IMR-90 (cell line): Measurements from ENCODE around the gene LRRC61. TPM values are rescaled to one million over a fixed set of nuclear protein-coding genes. Genes with fewer than 3 reads are reported as not detected.

Experiments
- ATAC-seq: fragments of 200-7000 bp; cut with Tn5 transposase; 2 replicates; pipeline ENCODE4 v1.9.1; 2020; ENCODE audit warnings: low read depth, mild to moderate bottlenecking, moderate library complexity
- BruUV-seq: library from RNA; stranded (reverse); fragments of 400-500 nt; replicated peaks from 2 replicates; lab custom pipeline; 2021; lab: Mats Ljungman, UMichigan
- CTCF ChIA-PET: fragments of 300-600 bp; formaldehyde crosslinking; extraction: SDS; loops from one replicate; lab custom pipeline; 2021; ENCODE audit warnings: antibody characterized with exemption; lab: Yijun Ruan, JAX
- POLR2A ChIA-PET: fragments of 300-600 bp; sonication (Branson Sonifier 250); formaldehyde crosslinking; loops from one replicate; lab custom pipeline; 2022; ENCODE audit warnings: antibody characterized with exemption; ENCODE audit not compliant: unreplicated experiment; lab: Charles Lee
- DNase-seq: peaks from one replicate; pipeline ENCODE4 v3.0.0; 2013
- H2AFZ ChIP-seq: replicated peaks from 2 replicates; pipeline ENCODE3; 2013; ENCODE audit warnings: low read length, mild to moderate bottlenecking; ENCODE audit not compliant: poor library complexity
- H2AK5ac ChIP-seq: 2 replicates; pipeline ENCODE4 v1.6.1; 2013; ENCODE audit warnings: low read depth, low read length, inconsistent platforms
- H2AK9ac ChIP-seq: replicated peaks from 2 replicates; pipeline ENCODE3; 2013; ENCODE audit warnings: mild to moderate bottlenecking, low read depth, low read length, moderate library complexity; ENCODE audit not compliant: poor library complexity
- H2BK120ac ChIP-seq: 2 replicates; pipeline ENCODE4 v1.6.1; 2013; ENCODE audit warnings: low read depth, low read length, inconsistent platforms
- H2BK15ac ChIP-seq: 3 replicates; pipeline ENCODE4 v1.6.1; 2013; ENCODE audit warnings: low read depth, low read length, inconsistent platforms
- H2BK20ac ChIP-seq: 2 replicates; pipeline ENCODE4 v1.6.1; 2013; ENCODE audit warnings: low read depth, mild to moderate bottlenecking, inconsistent platforms, low read length, moderate library complexity
- H2BK5ac ChIP-seq: 2 replicates; pipeline ENCODE4 v1.6.1; 2013; ENCODE audit warnings: mild to moderate bottlenecking, low read depth, low read length, inconsistent platforms; ENCODE audit not compliant: poor library complexity, severe bottlenecking
- H3K14ac ChIP-seq: replicated peaks from 2 replicates; pipeline ENCODE4 v1.6.1; 2013; ENCODE audit warnings: low read depth, low read length, inconsistent platforms
- H3K18ac ChIP-seq: 2 replicates; pipeline ENCODE4 v1.6.1; 2013; ENCODE audit warnings: low read depth, low read length, control low read depth
- H3K23ac ChIP-seq: 2 replicates; pipeline ENCODE4 v1.6.1; 2013; ENCODE audit warnings: low read depth, low read length, inconsistent platforms
- H3K27ac ChIP-seq: 2 replicates; pipeline ENCODE4 v1.5.1; 2013; ENCODE audit warnings: mild to moderate bottlenecking, control low read depth, low read length; ENCODE audit not compliant: insufficient read depth
- H3K27me3 ChIP-seq: 2 replicates; pipeline ENCODE4 v1.6.1; 2013; ENCODE audit warnings: low read length; ENCODE audit not compliant: control insufficient read depth, insufficient read depth
- H3K36me3 ChIP-seq: 2 replicates; pipeline ENCODE4 v1.6.1; 2013; ENCODE audit warnings: low read length, mixed read lengths; ENCODE audit not compliant: control insufficient read depth, insufficient read depth
- H3K4ac ChIP-seq: 2 replicates; pipeline ENCODE4 v1.6.1; 2013; ENCODE audit warnings: low read depth, low read length, inconsistent platforms
- H3K4me1 ChIP-seq: 2 replicates; pipeline ENCODE4 v1.6.1; 2013; ENCODE audit warnings: low read length, mixed read lengths; ENCODE audit not compliant: control insufficient read depth, insufficient read depth
- H3K4me2 ChIP-seq: 2 replicates; pipeline ENCODE4 v1.6.1; 2013; ENCODE audit warnings: low read depth, mild to moderate bottlenecking, control low read depth, low read length, moderate library complexity
- H3K4me3 ChIP-seq: 2 replicates; pipeline ENCODE4 v1.5.1; 2013; ENCODE audit warnings: low read depth, mild to moderate bottlenecking, control low read depth, low read length, moderate library complexity; ENCODE audit not compliant: insufficient read depth
- H3K56ac ChIP-seq: 2 replicates; pipeline ENCODE4 v1.6.1; 2013; ENCODE audit warnings: low read length, inconsistent platforms; ENCODE audit not compliant: insufficient read depth; ENCODE audit errors: extremely low read depth
- H3K79me1 ChIP-seq, 2 experiments: 2 replicates each; pipeline ENCODE4 v1.6.1; 2013; ENCODE audit warnings: low read length in 2 of 2, inconsistent platforms in 1 of 2, low read depth in 1 of 2
- H3K9ac ChIP-seq: 2 replicates; pipeline ENCODE4 v1.6.1; 2013; ENCODE audit warnings: low read depth, low read length, control low read depth
- H3K9me1 ChIP-seq: 2 replicates; pipeline ENCODE4 v1.6.1; 2013; ENCODE audit warnings: low read length, inconsistent platforms; ENCODE audit not compliant: insufficient read depth
- H3K9me3 ChIP-seq: 2 replicates; pipeline ENCODE4 v1.6.1; 2013; ENCODE audit warnings: low read length; ENCODE audit not compliant: control insufficient read depth, insufficient read depth
- H4K20me1 ChIP-seq: 2 replicates; pipeline ENCODE4 v1.6.1; 2013; ENCODE audit warnings: low read length, inconsistent platforms; ENCODE audit not compliant: insufficient read depth
- H4K5ac ChIP-seq: 2 replicates; pipeline ENCODE4 v1.6.1; 2013; ENCODE audit warnings: mild to moderate bottlenecking, low read depth, low read length, control low read depth
- H4K8ac ChIP-seq, 2 experiments: 2 replicates each; pipeline ENCODE4 v1.6.1; 2013; ENCODE audit warnings: low read depth in 2 of 2, low read length in 2 of 2, control low read depth in 1 of 2, inconsistent platforms in 1 of 2
- H4K91ac ChIP-seq: 2 replicates; pipeline ENCODE4 v1.6.1; 2013; ENCODE audit warnings: low read depth, low read length, inconsistent platforms; ENCODE audit not compliant: insufficient read depth
- CHD1 ChIP-seq: IDR thresholded peaks from 2 replicates; pipeline ENCODE4 v1.6.1; 2012; ENCODE audit warnings: low read depth, low read length, improper control_type of control experiment
- MAZ ChIP-seq: IDR thresholded peaks from 2 replicates; pipeline ENCODE4 v1.6.1; 2012; ENCODE audit warnings: low read depth, mild to moderate bottlenecking, low read length, improper control_type of control experiment, moderate library complexity, borderline replicate concordance
- MXI1 ChIP-seq: IDR thresholded peaks from 2 replicates; pipeline ENCODE4 v1.6.1; 2012; ENCODE audit warnings: low read depth, mild to moderate bottlenecking, low read length, moderate library complexity, borderline replicate concordance
- POLR2A ChIP-seq: IDR thresholded peaks from 2 replicates; pipeline ENCODE4 v1.6.1; 2012; ENCODE audit warnings: mild to moderate bottlenecking, low read depth, low read length
- RAD21 ChIP-seq: IDR thresholded peaks from 2 replicates; pipeline ENCODE4 v1.6.1; 2012; ENCODE audit warnings: low read length, improper control_type of control experiment
- RCOR1 ChIP-seq: IDR thresholded peaks from 2 replicates; pipeline ENCODE4 v1.6.1; 2012; ENCODE audit warnings: mild to moderate bottlenecking, low read length, improper control_type of control experiment; ENCODE audit not compliant: insufficient replicate concordance
- SMC3 ChIP-seq: fragments of 150-350 bp; IDR thresholded peaks from 2 replicates; pipeline ENCODE4 v1.6.1; 2016; ENCODE audit warnings: low read depth, mild to moderate bottlenecking, antibody characterized with exemption, low read length, moderate library complexity
- WGBS, 2 experiments: methylation state at CpG; one replicate each; pipeline versions ENCODE4 v1.1.5 to v1.1.7; 2013; ENCODE audit warnings: missing lambda C conversion rate in 2 of 2; ENCODE audit not compliant: insufficient read length in 1 of 2; ENCODE audit errors: extremely low coverage in 2 of 2; 5-methylcytosine and 5-hydroxymethylcytosine counted together
- dilution Hi-C: fragments of 300-500 bp; cut with HindIII; formaldehyde crosslinking; loops from one replicate; pipeline ENCODE4 v1.14.3; 2018; ENCODE audit warnings: low sequenced_read_pairs; ENCODE audit not compliant: unreplicated experiment
- in situ Hi-C: fragments of 300-500 bp; cut with MboI; formaldehyde crosslinking; loops from 3 replicates; pipeline ENCODE4 v1.14.3; 2019; ENCODE audit warnings: low sequenced_read_pairs, inconsistent platforms, mixed read lengths
- intact Hi-C: fragments of 100-400 bp; cut with micrococcal nuclease; formaldehyde crosslinking; loops from 2 replicates; pipeline ENCODE4 v1.10.0; 2022
- polyA plus RNA-seq, 3 experiments: library from polyadenylated mRNA; depleted of rRNA; stranded (reverse); fragments of >200 nt; gene quantifications; 2 replicates each; pipeline ENCODE4 v1.2.3, GENCODE V29; 2012; ENCODE audit warnings: low replicate concordance in 1 of 3
- total RNA-seq: library from RNA; depleted of rRNA; stranded (reverse); fragments of >200 nt; gene quantifications from 2 replicates; pipeline ENCODE4 v1.2.3, GENCODE V29; 2012
- TF ChIP-seq, protein P1 (sequence below): fragments of 150-350 bp; IDR thresholded peaks from 2 replicates; pipeline ENCODE4 v1.6.1; 2016; ENCODE audit warnings: low read depth, mild to moderate bottlenecking, low read length, moderate library complexity, borderline replicate concordance
- TF ChIP-seq, protein P2 (sequence below): fragments of 150-350 bp; IDR thresholded peaks from 2 replicates; pipeline ENCODE4 v1.6.1; 2017; ENCODE audit warnings: mild to moderate bottlenecking, antibody characterized with exemption, low read length, low read depth

LRRC61 gene
- total and polyA plus RNA-seq, 2 of the 4 experiments (the other 2 are of a cell fraction): 0.07 TPM; not detected in 1

- no peak overlapping the region; the same call in 1 of the 2 replicates for H4K5ac ChIP-seq
- H3K9ac ChIP-seq: no peak overlapping the region
- peaks cover 13% of the 10 kb centered on the region for H3K4me1 ChIP-seq
- no peak for ATAC-seq
- H2AK5ac ChIP-seq: peak overlapping the region; percentile 54; the same call in 1 of the 2 replicates
- H2BK20ac ChIP-seq: peak overlapping the region; percentile 74; the same call in 1 of the 2 replicates
- no peaks in the 10 kb centered on the region for H4K20me1 ChIP-seq
- no peak overlapping the region for H3K4me2 ChIP-seq
- H4K91ac ChIP-seq: peak overlapping the region; percentile 85
- intact Hi-C loops: no loop called here
- dilution Hi-C loops: no loop called here
- H4K8ac ChIP-seq: no peak overlapping the region
- no peak overlapping the region for H2BK5ac ChIP-seq
- H2AFZ ChIP-seq: no peak overlapping the region
- no peaks in the 10 kb centered on the region for H3K9me3 ChIP-seq
- no peak overlapping the region for H3K14ac ChIP-seq
- H3K23ac ChIP-seq: no peak overlapping the region
- no peak overlapping the region for H2AK9ac ChIP-seq
- no peaks in the 10 kb centered on the region for H3K36me3 ChIP-seq
- peak overlapping the region; percentile 16; the same call in 1 of the 3 replicates for H2BK15ac ChIP-seq
- H3K18ac ChIP-seq: peak overlapping the region; percentile 9; the same call in 1 of the 2 replicates
- H3K27ac ChIP-seq: peak overlapping the region; percentile 14; the same call in 1 of the 2 replicates
- no peak overlapping the region for H3K4me3 ChIP-seq
- no peaks in the 10 kb centered on the region for H3K27me3 ChIP-seq
- in situ Hi-C loops: no loop called here
- TF ChIP-seq RAD21 (no peak), SMC3 (no peak), CHD1 (no peak), POLR2A (no peak), MAZ (no peak), RCOR1 (no peak), MXI1 (no peak)
- TF ChIP-seq, protein P1, sequence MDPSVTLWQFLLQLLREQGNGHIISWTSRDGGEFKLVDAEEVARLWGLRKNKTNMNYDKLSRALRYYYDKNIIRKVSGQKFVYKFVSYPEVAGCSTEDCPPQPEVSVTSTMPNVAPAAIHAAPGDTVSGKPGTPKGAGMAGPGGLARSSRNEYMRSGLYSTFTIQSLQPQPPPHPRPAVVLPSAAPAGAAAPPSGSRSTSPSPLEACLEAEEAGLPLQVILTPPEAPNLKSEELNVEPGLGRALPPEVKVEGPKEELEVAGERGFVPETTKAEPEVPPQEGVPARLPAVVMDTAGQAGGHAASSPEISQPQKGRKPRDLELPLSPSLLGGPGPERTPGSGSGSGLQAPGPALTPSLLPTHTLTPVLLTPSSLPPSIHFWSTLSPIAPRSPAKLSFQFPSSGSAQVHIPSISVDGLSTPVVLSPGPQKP: no peak
- TF ChIP-seq, protein P2, sequence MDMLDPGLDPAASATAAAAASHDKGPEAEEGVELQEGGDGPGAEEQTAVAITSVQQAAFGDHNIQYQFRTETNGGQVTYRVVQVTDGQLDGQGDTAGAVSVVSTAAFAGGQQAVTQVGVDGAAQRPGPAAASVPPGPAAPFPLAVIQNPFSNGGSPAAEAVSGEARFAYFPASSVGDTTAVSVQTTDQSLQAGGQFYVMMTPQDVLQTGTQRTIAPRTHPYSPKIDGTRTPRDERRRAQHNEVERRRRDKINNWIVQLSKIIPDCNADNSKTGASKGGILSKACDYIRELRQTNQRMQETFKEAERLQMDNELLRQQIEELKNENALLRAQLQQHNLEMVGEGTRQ: no peak
- ChIA-PET POLR2A (no interaction called here), CTCF (no interaction called here)
- H3K9me1 ChIP-seq: peaks cover 7% of the 10 kb centered on the region; the same call in 1 of the 2 replicates
- H3K56ac ChIP-seq: no peak overlapping the region
- peak overlapping the region; percentile 79 for H2BK120ac ChIP-seq
- H3K4ac ChIP-seq: peak overlapping the region; percentile 41
- H3K79me1 ChIP-seq: no peaks in the 10 kb centered on the region
- BruUV-seq: no TSS peak
- 87% methylated on average over 3 of the region's 10 CpGs; no CpG with 5 or more reads in 1 of the 2 experiments for WGBS, 2 experiments
- no peak for DNase-seq
These were observed 10.5 kb downstream of the LRRC61 start for GRCh38 chr7:150333659-150334058.
